Muscle layer of colon (tissue), 2 donors: Measurements from ENCODE around the gene LRRK1.

Experiments
- H3K27ac ChIP-seq: one replicate; pipeline ENCODE4 v1.7.0; 2013; ENCODE audit warnings: low read depth, mild to moderate bottlenecking, low read length, moderate library complexity
- H3K27me3 ChIP-seq, 2 donors: one replicate each; pipeline ENCODE4 v1.7.0; 2013; ENCODE audit warnings: low read length in 2 of 2, mild to moderate bottlenecking in 2 of 2; ENCODE audit not compliant: insufficient read depth in 2 of 2, control insufficient read depth in 1 of 2
- H3K36me3 ChIP-seq: one replicate; pipeline ENCODE4 v1.7.0; 2013; ENCODE audit warnings: mild to moderate bottlenecking, low read length; ENCODE audit not compliant: insufficient read depth
- H3K4me1 ChIP-seq: one replicate; pipeline ENCODE4 v1.7.0; 2013; ENCODE audit warnings: mild to moderate bottlenecking, low read length; ENCODE audit not compliant: insufficient read depth
- H3K4me3 ChIP-seq, 2 donors: one replicate each; pipeline ENCODE4 v1.7.0; 2013; ENCODE audit warnings: low read length in 2 of 2, low read depth in 1 of 2, mild to moderate bottlenecking in 1 of 2, moderate library complexity in 1 of 2
- H3K9ac ChIP-seq: one replicate; pipeline ENCODE4 v1.7.0; 2013; ENCODE audit warnings: low read length
- H3K9me3 ChIP-seq: one replicate; pipeline ENCODE4 v1.7.0; 2013; ENCODE audit warnings: mild to moderate bottlenecking, low read length
- donor health status: abdominal sarcoma.
- donor health status: Adenocarcinoma of cecum.

Gene LRRK1

DNA sequence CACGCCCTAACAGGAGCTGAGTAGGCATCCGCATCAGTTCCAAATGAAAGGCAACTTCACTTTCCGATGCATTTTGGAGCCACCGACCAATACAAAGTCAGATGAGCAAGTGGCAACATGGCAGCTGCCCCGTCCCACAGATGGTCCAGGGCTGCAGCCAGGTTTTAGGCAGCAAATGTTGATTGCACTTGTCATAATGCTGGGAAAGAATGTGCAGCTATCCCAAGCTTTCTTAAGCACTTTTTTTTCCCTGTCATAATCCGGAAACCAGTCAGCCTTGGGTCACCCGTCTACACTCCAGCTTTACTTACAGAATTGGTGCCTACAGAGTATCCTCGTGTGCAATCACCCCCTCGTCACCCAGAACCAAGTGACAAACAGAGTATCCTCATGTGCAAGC is 185.0 kb downstream of the LRRK1 start:
- no peak overlapping the region for H3K4me3 ChIP-seq
- no peaks in the 10 kb centered on the region for H3K9me3 ChIP-seq
- no peak overlapping the region for H3K9ac ChIP-seq
- no peaks in the 10 kb centered on the region for H3K27me3 ChIP-seq
- no peak overlapping the region for H3K27ac ChIP-seq
- no peaks in the 10 kb centered on the region for H3K4me1 ChIP-seq
- no peaks in the 10 kb centered on the region for H3K36me3 ChIP-seq

DNA sequence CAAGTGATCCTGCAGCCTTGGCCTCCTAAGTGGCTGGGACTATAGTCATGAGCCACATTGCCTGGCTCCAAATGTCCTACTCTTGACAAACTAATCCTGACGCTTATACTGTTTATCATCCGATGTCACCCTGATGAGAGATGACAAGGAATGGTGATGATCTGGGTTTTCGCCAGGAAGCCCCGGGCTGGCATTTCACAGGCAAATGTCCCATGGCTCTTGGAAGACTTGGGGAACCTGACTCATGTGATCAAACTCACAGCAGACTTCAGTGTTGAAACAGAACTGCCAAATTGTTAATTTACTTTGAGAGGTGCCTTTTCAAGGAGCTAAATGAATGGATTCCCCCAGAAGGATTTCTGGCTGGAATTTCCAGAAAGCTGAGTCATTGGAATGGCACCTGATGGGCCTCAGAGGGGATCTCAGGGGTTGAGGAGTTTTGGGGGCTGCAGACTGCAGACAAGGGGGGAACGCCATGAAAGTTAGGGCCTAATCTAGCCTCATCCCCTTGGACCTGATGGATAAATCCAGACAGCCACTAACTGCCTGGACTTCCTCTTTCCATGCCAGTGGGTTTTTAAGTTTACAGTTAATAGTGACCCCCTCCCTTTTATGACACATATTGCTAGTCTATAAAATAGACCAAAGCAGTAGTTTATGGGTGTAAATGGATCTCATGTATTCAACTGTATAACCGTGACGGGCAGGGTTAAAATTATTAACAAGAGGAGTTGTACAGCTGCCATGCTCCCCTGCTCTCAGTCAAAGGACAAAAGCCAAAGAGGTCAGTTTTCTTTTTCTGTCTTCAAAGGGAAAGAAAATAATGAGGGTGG is 186.1 kb downstream of the LRRK1 start:
- Histone ChIP-seq H3K4me3 (no peak overlapping the region), H3K4me1 (no peaks in the 10 kb centered on the region), H3K27me3 (no peaks in the 10 kb centered on the region), H3K27ac (no peak overlapping the region), H3K9ac (no peak overlapping the region), H3K9me3 (no peaks in the 10 kb centered on the region), H3K36me3 (no peaks in the 10 kb centered on the region)

DNA sequence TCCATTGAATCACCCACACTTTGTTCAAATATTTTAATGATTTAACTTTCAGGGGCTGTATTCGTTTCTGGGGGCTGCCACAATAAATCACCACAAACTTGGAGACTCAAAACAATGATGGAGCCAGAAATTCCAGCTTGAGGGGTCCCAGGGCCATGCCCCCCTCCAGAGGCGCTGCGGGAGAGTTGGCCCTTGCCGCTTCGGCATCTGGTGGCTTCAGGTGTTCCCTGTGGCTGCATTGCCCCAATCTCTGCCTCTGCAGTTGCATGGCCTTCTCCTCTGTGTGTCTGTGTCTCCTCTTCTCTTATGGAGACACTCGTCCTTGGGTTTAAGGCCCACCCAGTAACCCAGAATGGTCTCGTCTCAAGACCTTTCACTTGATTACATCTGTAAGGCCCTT is 187.9 kb downstream of the LRRK1 start:
- H3K9ac ChIP-seq = no peak overlapping the region

DNA sequence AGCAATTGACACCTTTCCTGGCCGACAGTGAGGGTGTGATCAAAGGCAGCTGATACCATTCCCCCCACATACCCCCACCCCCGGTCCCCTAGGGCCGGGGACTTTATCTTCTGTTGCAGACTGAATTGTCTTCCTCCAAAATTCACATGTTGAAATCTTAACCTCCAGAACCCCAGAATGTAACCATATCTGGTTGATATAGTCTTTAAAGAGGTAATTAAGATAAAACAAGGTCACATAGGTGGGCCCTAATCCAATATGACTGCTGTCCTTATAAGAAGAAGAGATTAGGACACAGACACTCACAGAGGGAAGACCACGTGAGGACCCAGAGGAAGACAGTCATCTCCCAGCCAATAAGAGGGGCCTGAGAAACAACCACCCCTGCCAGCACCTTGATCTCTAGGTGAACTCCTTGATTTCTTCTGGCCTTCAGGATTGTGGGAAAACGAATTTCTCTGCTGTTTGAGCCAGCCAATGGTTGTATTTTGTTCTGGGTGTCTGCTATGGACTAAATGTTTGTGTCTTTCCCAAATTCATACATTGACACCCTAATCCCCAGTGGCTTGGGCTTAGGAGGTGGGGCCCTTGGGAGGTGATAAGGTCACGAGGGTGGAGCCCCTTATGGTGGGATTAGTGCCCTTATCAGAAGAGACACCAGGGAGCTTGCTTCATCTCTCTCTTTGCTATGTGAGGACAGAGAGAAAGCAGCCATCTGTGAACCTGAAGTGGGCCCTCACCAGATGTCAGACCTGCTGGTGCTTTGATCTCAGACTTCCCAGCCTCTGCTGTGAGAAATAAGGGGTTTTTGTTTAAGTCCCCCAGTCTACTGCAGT is 188.7 kb downstream of the LRRK1 start:
- no peak overlapping the region for H3K4me3 ChIP-seq
- no peaks in the 10 kb centered on the region for H3K27me3 ChIP-seq
- H3K9ac ChIP-seq = no peak overlapping the region
- H3K9me3 ChIP-seq = no peaks in the 10 kb centered on the region
- H3K4me1 ChIP-seq = no peaks in the 10 kb centered on the region
- no peak overlapping the region for H3K27ac ChIP-seq
- no peaks in the 10 kb centered on the region for H3K36me3 ChIP-seq

More for the DNA sequence above, 187.9 kb downstream of the LRRK1 start:
- no peaks in the 10 kb centered on the region for H3K36me3 ChIP-seq
- no peak overlapping the region for H3K4me3 ChIP-seq
- no peaks in the 10 kb centered on the region for H3K27me3 ChIP-seq
- no peak overlapping the region for H3K27ac ChIP-seq
- no peaks in the 10 kb centered on the region for H3K9me3 ChIP-seq
- no peaks in the 10 kb centered on the region for H3K4me1 ChIP-seq

DNA sequence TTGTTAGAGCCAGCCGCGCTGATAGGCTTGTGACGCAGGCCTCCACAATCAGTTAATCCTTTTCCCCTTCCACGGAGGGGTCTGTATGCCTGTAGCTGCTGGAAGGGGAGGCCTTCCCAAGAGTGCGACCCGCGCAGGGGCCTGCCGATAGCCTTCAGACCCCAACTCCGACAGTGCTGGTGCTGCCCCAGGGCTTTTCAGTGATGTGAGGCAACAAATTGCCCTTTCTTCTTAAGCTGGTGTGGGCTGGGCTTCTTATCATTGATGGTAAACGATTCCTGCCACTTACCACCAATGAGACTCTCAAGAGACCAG is 189.3 kb downstream of the LRRK1 start:
- no peaks in the 10 kb centered on the region for H3K36me3 ChIP-seq
- no peak overlapping the region for H3K9ac ChIP-seq
- H3K4me1 ChIP-seq = no peaks in the 10 kb centered on the region
- H3K27ac ChIP-seq = no peak overlapping the region
- no peak overlapping the region for H3K4me3 ChIP-seq
- no peaks in the 10 kb centered on the region for H3K9me3 ChIP-seq
- no peaks in the 10 kb centered on the region for H3K27me3 ChIP-seq

DNA sequence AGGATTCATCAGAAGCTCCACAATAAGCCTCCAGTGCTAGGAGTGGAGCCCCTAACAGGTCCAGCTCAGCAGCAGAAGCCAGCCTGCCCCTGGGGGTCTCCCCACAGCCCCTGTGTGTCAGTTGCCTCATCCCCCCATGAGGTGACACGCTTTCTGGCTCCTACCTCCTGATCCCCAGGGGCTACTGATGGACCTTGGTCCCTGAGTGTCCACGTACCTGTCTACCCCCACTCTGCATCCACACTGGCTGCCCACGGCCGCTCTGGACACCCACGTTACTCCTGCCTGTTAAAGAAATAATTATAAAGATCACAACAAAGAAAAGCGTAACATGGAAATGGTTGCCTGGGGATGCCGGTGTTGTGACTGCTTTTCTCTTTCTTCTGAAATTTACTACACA is 189.6 kb downstream of the LRRK1 start:
- Histone ChIP-seq H3K4me3 (no peak overlapping the region), H3K36me3 (no peaks in the 10 kb centered on the region), H3K9me3 (no peaks in the 10 kb centered on the region), H3K4me1 (no peaks in the 10 kb centered on the region), H3K27me3 (no peaks in the 10 kb centered on the region), H3K27ac (no peak overlapping the region), H3K9ac (no peak overlapping the region)

DNA sequence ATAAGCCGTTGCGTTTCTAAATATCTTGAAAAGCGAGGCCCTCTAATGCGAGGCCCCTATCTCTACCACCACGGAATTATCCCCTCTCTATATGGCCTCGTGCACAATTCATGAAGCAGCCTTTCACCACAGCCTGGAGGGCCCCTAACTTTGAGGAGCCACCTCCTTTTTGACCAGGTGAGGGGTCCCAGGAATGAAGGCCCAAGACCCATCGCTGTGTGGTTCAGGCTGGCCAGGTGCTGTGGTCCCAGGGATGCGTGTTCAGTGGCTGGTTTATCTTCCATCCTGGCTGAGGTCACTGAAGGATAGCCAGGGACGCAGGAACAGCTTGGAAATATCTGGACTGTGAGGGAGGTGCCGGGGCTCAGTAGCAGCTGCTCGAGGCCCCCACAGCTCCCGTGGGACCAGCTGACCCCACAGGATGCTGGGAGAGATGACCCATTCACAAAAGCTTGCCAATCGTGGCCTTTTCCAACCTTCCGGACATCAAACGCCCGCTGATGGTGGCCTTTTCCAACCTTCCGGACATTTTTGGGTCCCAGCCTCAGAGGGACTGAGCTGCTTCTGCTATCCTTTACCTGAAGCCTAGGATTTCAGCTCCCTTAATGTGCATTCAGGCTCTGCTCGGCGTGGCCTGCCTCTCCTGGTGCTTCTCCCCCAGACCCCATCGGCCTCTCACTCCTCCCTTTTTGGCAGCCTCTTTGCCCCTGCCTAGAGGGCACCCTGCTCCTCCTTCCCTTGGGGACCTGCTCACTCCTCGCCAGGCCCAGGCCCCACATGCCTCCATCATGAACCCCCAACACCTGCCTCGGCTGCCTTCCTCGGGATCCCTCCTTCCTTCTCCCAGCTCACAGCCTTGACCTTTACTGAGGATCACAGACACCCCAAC is 191.8 kb downstream of the LRRK1 start:
- Histone ChIP-seq H3K27ac (no peak overlapping the region), H3K27me3 (no peaks in the 10 kb centered on the region), H3K36me3 (no peaks in the 10 kb centered on the region), H3K4me1 (no peaks in the 10 kb centered on the region), H3K9ac (no peak overlapping the region), H3K4me3 (no peak overlapping the region), H3K9me3 (no peaks in the 10 kb centered on the region)

DNA sequence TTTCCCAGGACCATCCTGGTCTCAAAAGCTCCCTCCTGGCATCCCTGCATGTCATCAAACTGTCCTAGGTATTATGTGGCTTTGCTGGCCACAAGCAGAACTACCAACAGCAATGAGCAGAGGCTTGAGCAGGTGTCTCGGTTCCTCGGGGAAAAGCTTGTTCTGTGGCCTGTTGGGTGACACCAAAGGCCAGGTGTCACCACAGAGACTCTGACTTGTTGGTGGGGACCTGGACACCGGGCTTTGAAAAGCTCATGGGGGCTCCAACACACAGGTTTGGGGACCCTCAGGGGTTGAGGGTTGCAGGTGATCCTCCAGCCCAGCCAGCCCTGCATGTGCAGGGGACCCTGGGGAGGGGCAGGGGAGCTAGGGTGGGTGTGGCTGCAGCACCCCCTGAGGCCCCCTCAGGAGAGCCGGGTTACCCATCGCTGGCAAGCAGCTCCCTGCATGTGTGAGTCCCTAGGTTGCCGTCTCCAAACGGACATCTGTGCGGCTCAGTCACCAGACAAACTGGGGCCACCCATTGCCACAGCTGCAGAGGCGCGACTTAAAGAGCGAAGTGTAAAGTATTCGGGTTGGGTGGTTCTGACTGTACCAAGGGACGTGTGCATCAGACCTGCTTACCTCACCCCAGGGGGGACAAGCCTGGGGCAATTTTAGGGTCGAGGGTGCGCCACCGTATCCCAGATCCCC is 192.6 kb downstream of the LRRK1 start:
- no peaks in the 10 kb centered on the region for H3K4me1 ChIP-seq
- H3K27me3 ChIP-seq = no peaks in the 10 kb centered on the region
- H3K36me3 ChIP-seq = no peaks in the 10 kb centered on the region
- H3K4me3 ChIP-seq = no peak overlapping the region
- H3K27ac ChIP-seq = no peak overlapping the region
- no peak overlapping the region for H3K9ac ChIP-seq
- H3K9me3 ChIP-seq = no peaks in the 10 kb centered on the region

DNA sequence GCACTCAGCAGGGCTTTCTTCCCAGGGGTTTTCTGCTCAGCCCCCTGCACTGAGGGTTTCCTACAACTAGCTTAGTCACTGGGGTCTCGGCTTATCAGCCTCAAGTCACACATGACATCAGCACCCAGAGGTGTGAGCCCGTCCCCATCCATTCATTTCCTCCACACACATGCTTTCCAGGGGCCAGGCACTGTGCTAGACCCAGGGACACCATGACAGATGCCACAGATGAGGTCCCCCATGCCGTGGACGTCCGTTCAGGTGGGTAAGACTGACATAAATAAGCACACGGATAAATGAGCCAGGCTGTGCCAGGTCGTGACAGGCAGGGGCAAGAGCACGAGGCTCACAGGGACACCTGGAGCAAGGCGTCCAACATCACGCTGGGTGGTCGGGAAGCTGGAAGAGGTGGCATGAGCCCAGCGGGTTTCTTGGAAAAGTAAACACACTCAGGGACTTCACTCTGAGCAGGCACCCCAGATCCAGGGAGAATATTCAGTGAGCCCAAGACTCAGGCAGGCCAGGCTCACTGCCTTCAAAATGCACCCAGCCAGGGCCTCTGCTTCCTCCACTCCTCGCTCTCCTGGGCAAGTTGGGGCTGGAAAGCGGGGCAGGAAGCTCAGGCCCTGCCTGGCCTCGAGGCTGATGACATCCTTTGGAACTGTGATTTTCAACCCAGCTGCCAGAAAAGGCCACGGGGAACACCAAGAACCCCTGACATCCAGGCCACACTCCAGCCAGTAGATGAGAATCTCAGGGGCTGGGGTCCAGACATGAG is 193.4 kb downstream of the LRRK1 start:
- H3K27me3 ChIP-seq = no peaks in the 10 kb centered on the region
- H3K9me3 ChIP-seq = no peaks in the 10 kb centered on the region
- no peak overlapping the region for H3K4me3 ChIP-seq
- no peak overlapping the region for H3K9ac ChIP-seq
- no peaks in the 10 kb centered on the region for H3K36me3 ChIP-seq
- H3K4me1 ChIP-seq = no peaks in the 10 kb centered on the region
- no peak overlapping the region for H3K27ac ChIP-seq

DNA sequence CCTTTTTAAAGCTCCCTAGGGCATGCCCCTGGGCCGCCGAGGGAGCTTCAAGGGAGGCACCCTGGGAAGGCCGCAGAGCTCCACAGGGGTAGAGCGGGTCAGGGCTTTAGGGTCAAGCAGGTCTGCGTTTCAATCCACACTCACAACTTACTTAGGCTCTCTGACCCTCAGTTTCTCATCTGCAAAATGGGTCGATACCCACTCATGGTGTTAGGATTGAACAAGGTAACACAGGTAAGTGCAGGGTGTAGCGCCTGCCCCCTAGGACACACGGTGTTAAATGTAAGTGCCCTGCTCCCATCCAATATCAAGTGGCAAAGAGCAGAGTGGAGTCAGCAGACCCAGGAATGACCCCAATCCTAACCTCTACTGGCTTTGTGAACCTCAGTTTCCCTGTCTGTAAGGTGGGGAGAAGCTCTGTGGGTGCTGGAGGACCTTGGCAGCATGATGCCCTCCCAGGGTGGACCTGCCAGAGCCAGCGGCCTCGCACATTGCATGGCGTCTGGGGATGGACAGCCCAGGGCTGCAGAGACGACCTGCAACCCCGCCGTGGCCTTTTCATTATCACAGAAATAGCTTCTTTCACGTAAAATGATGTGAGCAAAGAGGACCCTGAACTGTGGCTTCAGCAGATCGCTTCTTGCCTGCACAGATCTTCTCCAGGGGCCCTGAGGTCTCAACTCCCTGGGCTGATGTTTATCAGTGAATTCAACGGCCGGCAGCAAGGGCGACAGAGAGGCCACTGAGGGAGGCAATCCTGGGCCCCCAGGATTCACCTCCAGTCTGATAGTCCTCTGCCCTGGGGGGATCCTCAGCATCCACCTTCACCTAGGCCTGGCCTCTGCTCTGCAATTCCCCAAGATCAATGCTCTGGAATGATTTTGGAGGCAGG is 194.2 kb downstream of the LRRK1 start:
- Histone ChIP-seq H3K4me1 (no peaks in the 10 kb centered on the region), H3K36me3 (no peaks in the 10 kb centered on the region)

More for the DNA sequence above, 194.2 kb downstream of the LRRK1 start:
- Histone ChIP-seq H3K4me3 (no peak overlapping the region), H3K9me3 (no peaks in the 10 kb centered on the region), H3K9ac (no peak overlapping the region), H3K27me3 (no peaks in the 10 kb centered on the region), H3K27ac (no peak overlapping the region)
